Muscle of back (tissue), 11 donors: Measurements from ENCODE around the gene EGFL7. TPM values are rescaled to one million over a fixed set of nuclear protein-coding genes. Genes with fewer than 3 reads are reported as not detected.

ENCODE experiments used
- DNase-seq, 3 donors: peaks; one replicate each; pipeline versions ENCODE4 v3.0.0 to v3.0.0-alpha.2; 2013
- polyA plus RNA-seq, 10 donors: library from polyadenylated mRNA; unstranded; fragments of 120-200 nt; gene quantifications; one replicate each; pipeline ENCODE4 v1.2.1, GENCODE V29; 2013; ENCODE audit not compliant: insufficient read length in 10 of 10

EGFL7 gene
- polyA plus RNA-seq, 10 donors = 45.3 to 73.9 (median 55.6) TPM

- no peak for DNase-seq
These were observed 22.5 kb downstream of the EGFL7 start for GRCh38 chr9:136685216-136685615.

DNA sequence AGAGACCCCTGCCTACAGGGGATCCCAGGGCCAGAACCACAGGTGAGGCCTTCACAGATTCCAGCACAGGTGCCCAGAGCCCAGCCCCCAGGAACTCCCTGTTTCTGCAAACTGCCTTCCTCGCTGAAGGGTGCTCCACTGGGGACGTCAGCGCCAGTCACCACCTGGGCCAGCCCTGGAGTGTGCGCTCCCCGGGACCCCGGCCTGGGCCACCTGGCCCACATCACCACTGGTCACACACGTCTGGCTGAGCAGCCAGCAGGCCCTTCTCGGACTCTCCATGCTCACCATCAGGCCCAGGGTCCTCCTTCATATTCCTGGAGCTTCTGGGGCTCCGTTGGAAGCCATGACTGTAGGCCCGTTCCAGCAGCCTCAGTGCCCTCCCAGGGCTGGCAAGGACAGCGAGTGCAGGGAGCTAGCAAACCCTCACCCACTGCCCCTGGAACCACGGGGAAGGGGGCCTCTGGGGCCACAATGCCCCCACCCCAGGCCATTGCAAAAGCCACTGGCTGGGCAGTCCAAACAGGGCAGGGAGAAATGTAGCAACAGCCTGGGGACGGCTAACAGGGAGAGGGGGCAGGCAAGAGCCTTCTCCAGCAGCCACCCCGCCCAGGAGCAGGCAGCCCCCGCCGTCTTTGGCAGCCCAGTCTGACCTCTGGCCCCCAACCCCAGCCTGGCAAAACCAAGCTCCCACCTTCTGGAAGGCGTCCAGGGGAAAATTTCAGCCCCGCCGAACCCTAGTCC, 23.2 kb downstream of the EGFL7 start:
- no peak for DNase-seq

- no peak for DNase-seq
These were observed 23.7 kb downstream of the EGFL7 start for GRCh38 chr9:136686534-136686793.

- peak in 1 of 3 donors; percentile 86 for DNase-seq
These were observed 24.3 kb downstream of the EGFL7 start, which contains the start of gene AGPAT2 for GRCh38 chr9:136686794-136687711. Gene AGPAT2 (minus strand): TSS chr9:136687457. CDS start chr9:136687357, 100 bp downstream.

- no peak for DNase-seq
These were observed 25.1 kb downstream of the EGFL7 start for GRCh38 chr9:136687721-136688223.

DNA sequence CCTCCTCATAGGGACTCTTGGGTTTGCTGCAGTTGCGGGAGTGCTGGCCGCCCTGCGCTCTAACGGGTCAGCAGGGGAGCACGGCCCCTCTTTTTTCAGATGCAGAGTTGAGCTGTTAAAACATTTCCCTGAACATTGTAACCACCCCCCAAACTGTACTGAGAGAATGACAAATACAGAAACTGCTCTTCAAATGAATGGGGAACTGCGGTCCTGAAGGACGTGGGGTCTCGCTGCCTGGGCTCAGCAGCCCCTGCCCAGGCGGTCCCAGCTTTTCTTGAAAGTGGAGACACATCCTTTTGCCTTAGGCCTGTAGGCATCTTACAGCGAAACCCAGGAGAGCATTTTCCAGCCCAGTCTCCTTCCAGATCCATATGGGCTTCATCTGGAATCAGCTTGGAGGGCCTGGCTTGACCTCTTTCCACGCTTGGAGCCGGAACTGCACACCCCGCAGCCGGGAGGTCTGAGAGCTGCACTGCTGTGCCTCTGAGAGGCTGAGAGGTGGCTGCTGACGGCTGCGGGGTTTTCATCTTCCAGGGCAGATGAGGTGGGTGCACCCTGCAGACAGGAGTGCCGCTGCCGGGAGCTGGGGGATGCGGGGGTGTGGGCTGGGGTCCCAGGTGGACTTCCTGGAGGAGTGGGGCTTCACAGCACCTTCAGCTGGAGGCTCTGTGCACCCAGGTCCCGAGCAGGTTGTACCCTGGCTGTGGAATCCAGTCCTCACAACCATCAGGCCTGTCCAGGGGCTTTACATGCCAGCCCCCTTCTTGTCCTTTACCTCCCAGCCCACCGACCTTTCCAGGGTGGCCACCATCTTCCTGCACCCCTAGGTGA, 25.8 kb downstream of the EGFL7 start:
- no peak for DNase-seq

- no peak for DNase-seq
These were observed 26.4 kb downstream of the EGFL7 start for GRCh38 chr9:136689108-136689460.

DNA sequence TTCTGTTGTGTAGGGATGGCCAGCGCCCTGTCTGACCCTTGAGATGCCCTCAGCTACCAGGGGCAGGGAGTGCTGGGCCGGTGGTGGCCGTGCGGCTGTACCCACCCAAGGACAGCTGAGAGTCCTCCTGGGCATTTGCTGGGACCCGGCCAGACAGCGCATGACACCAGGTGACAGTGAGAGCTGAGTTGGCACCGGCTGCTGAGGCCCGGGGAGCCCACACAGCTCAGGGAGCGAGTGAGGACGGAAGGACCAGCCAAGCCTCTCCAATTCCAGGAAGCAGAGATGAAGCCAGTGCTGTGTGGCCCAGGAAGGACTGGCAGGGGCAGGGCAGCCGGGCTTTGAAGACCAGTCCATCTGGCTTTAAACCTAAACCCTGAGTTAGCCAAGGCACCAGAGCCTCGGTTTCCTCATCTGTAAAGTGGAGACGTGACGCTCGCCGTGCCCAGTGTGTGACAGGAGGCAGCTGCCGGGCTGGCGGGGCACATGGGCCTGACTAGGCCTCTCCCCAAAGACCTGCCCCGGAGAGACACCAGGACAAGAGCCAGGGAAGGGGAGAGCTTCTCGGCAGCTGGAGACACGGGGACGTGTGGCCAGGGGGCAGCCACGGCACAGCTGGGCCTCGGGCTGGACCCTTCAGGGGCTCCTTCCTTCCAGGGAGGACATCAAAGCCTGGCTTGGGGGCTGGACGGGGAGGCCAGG, 27.5 kb downstream of the EGFL7 start:
- peak in 1 of 3 donors; percentile 49 for DNase-seq

DNA sequence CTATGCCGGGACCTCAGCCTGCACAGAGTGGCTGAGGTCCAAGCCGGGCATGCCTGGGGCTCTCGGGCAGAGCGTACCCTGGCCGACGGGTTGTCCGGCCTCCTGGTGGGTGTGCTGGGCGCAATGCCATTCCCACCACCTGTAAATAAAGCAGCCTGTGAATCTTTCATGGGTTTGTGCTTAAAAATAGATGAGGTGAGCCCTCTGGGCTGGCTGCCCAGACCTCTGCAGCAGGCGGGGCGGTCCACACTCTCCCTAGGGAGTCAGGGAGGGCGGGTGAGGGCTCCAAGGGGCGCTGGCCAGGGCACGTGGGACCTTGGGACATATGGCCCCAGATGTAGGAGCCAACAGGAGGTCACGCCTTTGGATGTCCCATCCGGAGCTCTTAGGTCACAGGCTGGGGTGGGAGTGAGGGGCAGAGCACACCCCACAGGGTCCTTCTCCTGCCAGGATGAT, 28.1 kb downstream of the EGFL7 start:
- no peak for DNase-seq

DNA sequence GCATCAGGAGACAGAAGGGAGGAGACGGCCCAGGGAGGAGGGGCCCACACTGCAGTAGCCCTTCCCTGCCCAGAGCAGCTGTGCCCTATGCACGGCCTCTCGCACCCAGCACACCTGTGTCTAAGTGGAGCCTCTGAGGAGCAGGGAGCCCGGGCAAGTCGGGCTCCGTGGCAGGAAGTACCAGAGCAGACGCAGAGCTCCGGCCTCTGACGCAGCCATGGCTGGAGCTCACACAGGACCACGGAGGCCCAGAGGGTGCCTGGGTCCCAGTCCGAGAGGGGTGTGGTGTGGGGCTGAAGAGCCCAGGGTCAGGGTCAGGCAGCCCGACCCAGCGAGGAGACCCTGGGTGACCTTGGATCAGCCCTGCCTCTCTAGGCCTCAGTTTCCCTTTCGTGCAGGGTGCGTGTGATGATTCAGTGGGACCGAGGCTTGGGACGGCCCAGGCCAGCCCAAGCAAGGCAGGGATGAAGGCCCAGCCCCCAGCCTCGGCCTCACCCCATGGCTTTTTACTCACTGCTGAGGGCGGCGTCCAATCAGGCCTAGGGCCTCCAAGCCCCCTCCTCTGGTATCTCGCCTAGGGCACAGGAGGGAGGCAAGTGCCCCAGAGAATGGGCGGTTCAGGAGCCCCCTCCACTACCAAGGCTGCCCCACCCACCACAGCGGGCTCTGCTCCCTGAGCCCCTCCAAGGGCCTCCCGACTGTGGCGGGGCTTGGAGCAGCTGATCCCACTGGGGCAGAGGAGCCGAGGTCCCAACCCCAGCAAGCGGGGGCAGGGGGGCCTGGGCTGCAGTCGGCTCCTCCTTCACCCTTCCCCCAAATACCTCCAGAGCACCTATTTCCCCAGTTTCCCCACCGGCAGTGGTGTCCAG, 28.8 kb downstream of the EGFL7 start:
- DNase-seq = no peak

DNA sequence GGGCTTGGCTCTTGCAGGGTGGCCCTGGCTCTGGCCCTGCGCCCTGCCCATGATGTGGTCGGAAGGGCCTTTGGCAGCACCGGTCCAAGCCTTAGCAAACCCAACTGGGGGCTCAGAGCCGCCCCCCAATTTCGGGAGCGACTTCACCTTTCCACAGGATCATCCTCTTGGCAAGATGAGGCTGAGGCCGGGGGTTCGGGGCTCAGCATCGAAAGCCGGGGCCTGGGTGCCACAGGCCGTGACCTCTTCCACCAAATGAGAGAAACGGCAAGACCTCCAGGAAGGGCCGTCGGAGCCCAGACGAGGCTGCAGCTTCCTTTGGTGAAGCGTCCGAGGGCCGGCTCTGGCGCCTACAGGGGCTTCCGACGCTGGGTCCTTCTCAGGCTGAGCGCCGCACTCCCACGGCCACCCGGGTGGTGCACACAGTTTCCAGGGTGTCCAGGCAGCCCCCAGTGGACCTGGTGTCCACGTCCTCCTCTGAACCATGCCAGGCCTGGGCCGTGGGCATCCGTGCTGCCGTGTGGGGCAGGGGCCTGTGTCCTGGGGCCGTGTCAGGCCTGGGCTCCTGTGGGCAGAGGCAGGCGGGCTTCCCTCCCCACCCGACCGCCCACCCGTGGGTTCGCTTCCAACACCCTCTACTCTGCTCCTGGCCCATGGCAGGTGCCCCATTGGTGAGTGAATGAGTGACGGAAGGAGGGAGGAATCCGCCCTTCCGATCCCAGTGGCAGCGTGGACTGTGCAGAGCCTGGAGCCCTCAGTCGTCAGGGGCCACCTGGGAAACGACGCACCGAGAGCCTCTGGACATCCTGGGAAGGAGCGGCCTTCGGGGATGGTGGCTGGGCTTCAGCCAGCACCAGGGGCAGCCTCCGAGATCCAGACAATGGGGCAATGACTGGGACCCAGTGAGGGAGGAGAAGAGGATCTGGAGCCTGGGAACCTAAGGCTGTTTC, 29.7 kb downstream of the EGFL7 start:
- no peak for DNase-seq

DNA sequence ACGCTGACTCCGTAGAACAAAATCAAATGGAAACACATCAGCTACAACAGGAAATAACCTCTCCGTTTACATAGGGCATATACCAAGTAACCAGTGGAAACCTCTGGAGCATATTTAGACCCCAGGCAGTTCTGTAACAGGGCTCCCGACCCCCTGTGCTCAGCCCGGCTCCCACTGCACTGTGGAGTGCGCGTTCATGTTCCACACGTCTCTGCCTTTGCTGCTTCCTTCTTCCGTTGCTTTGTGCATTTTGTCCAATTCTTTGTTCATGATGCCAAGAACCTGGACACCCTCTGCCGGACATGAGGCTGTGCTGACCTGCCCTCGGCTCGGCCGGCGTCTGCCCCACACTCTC, 30.4 kb downstream of the EGFL7 start:
- DNase-seq = no peak

DNA sequence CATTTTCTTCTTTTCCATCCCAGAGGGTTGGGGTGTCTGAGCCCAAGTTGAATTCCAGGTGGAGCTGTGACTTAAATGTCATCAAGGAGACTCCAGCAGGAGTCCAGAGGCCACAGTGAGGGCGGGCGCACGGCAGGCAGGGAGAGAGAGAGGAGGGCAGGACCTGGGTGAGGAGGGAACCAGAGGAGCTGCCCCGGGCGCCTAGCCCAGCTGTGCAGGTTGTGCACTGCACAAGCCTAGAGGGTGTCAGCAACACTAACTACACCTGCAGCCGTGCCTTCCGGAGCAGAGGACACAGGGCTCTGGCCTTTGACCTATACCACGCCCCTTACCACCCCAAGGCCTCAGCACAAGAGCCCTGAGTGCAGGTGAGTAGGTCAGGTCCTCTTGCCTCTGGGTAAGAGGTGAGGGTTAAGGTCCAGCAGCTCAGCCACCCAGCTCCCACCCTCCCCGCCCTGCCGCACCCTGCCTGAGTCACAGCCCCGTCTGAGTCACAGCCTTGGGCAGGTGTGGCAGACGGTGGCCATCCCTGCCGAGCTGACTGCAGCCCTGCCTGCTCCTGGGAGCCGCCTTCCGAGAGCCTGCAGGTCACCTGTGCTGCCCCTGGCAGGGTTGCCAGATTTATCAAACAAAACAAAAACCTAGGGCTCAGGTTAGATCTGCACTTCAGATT, 30.9 kb downstream of the EGFL7 start:
- DNase-seq = no peak

DNA sequence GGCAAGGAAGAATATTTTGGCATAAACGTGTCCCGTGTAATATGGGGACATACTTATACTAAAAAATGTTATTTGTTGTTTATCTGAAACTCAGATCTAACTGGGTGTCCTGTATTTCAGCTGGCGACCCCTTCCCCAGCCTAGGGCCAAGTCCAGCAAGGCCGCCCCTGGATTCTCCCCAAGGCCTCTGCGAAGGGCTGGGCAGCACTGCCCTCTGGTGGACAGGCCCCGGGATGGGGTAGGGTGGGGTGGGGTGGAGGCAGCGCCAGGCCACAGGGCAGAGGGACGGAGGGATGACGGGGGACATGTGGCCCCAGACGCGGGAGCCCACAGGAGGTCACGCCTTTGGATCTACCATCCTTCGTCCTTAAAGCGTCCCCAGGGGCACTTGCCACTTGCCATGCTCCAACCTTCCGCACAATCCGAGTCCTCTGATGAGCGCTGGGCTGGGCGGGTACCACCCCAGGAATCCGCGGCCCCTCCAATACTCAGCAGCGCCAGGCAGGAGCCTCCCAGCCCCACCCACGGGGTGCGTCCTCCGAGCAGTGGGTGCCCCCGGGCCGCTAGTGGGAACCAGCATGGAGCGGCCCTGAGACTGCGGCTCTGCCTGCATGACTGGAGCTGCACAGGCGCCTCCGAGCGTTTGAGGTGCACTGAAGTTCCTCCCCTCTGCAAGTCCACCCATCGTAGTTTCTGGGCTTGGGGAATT, 31.6 kb downstream of the EGFL7 start:
- DNase-seq = no peak

DNA sequence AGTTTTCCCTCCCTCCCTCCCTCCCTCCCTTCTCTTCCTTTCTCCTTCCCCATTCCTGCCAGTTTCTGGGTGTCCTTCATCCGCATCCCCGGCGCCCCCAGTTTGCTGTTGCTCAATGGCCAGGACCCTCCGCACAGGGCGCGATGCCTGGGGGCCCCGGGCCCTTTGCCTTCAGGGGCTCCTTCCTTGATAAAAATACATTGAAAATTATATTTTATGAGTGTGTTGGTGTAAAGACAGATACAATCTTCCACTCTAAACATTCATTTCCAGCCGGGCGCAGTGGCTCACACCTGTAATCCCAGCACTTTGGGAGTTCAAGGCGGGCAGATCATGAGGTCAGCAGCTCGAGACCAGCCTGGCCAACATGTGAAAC, 32.1 kb downstream of the EGFL7 start:
- DNase-seq = no peak

DNA sequence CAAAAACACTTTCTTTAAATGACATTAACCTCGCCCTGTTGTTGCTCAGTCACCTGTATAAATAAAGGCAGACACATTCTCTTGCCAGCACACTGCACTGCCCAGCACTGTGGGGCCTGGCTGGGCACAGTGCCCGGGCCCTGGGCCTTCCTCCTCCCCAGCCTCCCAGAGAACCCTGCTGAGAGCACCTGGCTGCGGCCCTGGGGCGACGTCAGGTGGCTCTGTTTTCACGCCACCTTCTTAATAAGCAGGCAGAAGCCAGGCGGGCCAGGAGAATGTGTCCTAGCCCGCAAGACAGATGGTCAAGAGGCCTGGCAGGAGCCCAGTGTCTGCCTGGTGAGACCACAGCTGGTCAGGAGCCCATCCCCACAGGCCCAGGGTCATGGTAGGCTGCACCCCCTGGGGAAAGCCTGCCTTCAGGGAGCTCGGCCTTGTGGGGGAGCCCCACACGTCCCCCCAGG, 32.7 kb downstream of the EGFL7 start:
- DNase-seq = no peak

- peak in 1 of 3 donors; percentile 43 for DNase-seq
These were observed 33.2 kb downstream of the EGFL7 start for GRCh38 chr9:136695955-136696354.

DNA sequence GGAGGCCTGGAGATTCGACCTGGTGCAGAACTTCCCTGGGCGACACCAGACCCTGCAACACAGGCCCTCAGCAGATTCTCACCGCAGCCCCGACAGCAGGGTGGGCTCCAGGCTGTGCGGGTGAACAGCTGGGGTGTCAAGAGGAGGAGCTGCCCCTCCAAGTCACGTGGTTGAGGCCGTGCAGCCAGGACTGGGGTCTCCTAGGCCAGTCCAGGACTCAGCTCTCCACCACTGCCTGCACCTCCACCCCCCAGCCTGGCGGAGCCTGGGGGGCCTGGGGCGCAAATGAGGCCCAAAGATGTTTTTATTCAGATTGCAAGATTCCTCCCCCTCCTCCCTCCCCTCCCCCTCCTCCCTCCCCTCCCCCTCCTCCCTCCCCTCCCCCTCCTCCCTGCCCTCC, 33.8 kb downstream of the EGFL7 start:
- no peak for DNase-seq
